OCI-LY3 (cell line): ENCODE data around the gene SLC25A5.

ENCODE experiments used
- CTCF ChIP-seq: fragments of 200-600, 300-600 bp; sonication (generic); IDR thresholded peaks from 2 replicates; pipeline ENCODE4 v1.5.1; 2014; ENCODE audit warnings: antibody characterized with exemption, low read length, low read depth
- EZH2phosphoT487 ChIP-seq: fragments of 200-600 bp; shearing (Covaris generic); IDR thresholded peaks from 2 replicates; pipeline ENCODE4 v1.6.1; 2018; ENCODE audit warnings: antibody characterized with exemption, mixed run types, low read depth

- no peak for TF ChIP-seq CTCF
- no peak for TF ChIP-seq EZH2phosphoT487
Observed at GRCh38 chrX:119505945-119506344, 37.7 kb downstream of the SLC25A5 start.
